Stimulated activated CD8-positive, alpha-beta memory T cell treated with anti-CD3 and anti-CD28 coated beads, Interleukin-15, amount 100 ng/mL, for 4 hours (primary cell): Measurements from ENCODE around the gene DCP1B.

ENCODE experiments used
- DNase-seq, 2 donors: peaks; one replicate each; pipeline ENCODE4 v3.0.0-alpha.2; 2020; ENCODE audit warnings: low read depth in 2 of 2

DCP1B gene

DNA sequence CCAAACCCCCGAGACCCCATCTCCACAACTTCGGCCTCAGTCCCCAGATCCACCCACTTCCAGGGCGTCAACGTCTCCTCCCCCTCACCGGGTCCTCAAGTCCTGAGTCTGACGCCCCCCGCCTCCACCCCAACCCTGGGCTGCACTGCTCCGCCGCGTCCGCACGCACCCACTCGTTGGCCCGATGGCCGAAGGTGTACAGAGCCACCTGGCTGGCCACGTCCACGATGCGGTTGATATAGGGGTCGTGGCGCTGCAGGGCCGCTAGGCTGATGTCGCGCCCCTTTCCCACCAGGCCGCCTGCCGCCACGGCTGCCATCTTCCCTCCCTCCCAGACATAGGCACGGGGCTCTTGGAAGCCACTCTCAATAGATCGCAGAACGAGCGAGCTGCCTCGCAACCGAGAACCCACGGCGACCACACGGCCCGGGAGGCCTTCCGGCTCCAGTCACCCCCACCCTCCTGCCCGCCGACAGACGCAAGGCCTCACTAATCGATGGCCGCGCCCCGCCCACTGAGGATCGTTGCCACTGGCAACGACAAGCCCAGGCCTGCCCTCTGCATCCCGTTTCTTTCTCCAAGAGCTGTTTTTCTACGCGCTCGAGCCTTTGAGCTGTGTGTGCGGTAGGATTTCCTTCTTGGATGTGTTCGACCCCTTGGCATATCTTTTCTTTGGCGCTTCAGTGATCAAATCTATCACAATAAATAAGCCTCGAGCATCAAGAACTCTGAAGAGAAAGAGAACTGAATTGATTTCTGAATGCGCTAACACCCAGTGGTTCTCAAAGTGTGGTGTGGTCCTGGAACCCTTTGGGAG is at the start of gene DCP1B:
TSS of gene DCP1B (minus strand) at position 345 of the 817 bp plus-strand sequence. CDS start at position 319, 26 bp downstream.
- DNase-seq, result peak; percentile 83 to 85

DNA sequence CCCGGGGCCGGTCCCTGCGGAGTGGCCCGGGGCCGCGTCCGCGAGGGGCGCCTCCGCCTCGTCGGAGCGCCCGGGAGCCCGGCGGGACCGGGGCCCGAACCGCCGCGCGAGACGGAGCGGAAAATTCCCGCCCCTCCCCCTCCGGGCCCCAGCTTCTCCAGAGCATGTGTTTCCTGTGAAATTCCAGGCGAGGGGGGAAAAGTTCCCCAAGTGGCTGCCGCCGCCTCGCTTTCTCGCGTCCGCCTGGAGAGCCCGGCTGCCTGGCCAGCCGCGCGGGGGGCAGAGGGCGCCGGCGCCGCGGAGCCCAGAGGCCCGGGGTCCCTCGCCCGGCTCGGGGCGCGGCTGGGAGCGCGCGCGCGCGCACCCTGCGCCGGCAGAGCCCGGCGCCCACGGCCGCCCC is 49.4 kb upstream of the DCP1B start:
- DNase-seq, result no peak

DNA sequence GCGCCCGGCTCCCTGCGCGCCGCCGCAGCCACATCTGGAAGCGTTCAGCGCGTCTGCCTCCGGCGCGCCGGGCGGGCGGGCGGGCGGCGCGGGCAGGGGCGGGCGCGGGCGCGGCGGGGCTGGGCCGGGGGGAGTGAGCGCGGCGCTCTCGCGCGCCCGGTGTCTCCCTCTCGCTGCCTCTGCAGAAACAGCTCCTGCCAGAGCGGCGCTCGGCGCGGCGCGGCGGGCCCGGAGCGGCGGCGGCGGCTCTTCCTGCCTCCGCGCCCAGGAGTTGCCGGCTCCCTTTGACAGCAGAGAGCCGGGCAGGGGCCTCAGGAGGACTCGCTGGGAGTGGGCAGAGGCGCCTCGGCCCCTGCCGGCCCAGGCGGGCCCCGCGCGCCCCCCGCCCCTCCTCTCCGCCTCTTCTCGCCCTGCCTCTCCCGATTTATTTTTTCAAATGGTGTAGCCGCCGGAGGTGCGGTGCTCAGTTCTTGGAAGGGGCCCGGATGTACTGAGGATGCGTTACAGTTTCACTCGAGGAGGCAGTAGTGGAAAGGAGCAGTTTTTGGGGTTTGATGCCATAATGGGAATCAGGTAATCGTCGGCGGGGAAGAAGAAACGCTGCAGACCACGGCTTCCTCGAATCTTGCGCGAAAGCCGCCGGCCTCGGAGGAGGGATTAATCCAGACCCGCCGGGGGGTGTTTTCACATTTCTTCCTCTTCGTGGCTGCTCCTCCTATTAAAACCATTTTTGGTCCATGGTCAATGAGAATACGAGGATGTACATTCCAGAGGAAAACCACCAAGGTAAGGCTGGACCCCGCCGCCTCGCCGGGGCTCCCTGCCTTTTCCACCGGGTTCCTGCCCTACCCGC is 48.8 kb upstream of the DCP1B start, which contains the start of gene CACNA1C:
TSS of gene CACNA1C (plus strand) at position 162 of the 853 bp plus-strand sequence. CDS start at position 738, 576 bp downstream.
- DNase-seq, result no peak

DNA sequence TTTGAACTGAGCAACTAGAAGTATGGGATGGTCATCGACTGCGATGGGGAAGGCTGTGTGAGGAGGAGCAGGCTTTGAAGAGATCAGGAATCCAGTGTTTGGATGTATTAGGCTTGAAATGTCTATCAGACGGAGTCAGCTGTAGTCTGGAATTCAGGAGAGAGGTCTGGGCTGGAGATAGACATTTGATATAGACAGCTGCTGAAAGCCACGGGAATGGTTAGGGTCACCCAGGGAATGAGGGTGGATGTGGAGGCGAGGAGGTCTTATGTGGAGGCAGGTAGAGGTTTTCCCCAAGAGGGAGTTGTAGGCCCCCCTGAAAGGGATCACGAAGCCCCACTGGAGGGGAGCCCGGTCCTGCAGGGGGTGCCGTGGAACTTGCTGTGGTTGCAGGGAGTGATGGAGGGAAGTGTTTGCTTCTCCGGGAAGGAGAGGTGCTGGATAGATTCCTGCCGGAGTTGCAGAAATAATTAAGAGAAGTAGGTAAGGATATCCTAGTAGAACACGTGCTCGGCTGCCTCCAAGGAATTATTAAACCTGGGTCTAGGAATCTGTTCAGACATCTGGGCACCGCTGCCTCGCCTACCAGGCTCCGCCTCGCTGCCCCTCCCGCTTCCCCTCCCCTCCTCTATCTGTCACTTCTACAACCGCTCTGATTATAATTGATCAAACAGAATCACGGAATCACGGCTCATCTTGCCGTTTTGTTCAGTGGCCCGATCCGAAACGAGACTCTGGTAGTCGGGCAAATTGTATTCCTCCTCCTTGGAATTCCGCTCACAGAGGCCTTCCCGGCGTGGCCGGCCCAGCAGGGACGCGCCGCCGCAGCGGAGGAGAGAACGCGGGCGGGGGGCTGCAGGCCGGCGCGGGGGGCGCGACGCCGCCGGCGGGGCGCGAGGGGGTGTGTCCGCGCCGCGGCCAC is 47.7 kb upstream of the DCP1B start:
- DNase-seq, result no peak

DNA sequence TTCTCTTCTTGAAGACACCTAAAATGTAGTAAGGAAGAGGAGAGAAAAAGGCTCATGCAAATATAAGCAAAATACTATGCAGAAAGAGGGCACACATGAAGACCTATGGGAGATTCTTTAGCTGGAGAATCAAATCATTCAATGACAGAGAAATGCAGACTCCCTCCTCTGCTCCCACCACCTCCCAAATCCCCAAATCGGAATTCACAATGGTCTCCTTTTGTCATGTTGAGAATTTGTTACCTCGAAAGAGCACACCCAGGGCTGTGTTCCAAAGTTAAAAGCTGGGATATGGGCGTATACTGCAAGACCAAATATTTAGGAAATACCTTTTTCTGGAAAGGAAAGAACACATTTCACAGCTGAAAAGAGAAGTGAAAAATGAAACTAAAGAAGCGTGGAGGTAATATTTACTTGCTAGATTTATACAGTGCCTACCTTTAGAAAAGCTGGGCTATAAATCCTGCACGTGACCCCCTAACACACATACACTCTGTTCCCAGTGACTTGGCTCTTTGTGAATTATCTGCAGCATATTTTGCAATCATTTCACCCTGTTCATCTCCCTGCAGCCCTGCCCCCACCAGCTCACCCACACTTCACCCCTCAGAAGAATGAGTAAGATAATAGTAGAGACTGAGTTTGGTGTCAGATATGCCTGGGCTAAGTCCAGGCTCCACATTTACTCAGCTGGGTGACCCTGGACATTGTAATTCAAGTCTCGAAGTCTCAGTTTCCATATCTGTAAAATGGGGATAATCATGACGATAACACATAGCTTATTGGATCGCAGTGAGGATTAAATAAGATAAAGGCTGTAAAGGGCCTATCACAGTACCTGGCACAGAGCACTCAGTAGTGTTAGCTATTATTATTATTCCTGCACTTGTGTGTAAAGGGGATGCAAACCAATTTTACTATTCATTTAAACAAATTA is 45.6 kb upstream of the DCP1B start:
- DNase-seq, result no peak

DNA sequence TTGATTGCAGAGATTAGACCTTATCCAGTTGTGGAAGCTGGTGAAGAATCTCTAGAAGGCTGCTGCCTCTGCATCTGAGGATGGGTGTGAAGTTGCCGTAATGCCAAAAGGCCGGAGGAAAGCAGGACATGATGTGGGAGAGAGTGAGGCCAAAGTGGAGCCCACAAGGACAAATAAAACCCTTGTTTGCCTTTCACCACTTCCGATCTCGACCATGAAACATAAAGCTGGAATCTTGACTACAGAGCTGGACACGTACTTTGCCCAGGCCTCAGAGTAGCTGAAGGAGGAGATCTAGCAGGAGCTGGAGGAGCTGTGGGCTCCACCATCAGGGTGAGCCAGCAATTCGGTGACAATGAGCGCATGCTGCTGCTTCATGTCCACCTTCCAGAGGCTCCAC is 43.5 kb upstream of the DCP1B start:
- DNase-seq, result no peak

DNA sequence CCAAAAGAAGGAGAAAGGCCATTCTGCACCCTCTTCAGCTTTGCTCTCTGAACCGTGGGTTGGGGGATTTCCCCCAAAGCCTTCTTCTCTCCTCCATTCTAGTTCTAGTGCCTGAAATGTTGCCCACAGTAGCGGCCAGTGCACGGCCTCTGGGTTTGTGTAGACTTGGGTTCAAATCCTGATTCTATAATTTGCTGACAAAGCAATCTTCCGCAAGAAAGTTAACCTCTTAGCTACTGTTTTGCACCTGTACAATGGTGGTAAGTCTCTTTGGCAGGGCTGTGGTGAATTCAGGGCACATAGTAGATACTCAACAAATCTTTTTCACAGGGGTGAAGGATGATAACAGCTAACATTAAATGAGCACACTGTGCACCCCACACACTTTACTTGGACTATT is 42.7 kb upstream of the DCP1B start:
- DNase-seq, result no peak

DNA sequence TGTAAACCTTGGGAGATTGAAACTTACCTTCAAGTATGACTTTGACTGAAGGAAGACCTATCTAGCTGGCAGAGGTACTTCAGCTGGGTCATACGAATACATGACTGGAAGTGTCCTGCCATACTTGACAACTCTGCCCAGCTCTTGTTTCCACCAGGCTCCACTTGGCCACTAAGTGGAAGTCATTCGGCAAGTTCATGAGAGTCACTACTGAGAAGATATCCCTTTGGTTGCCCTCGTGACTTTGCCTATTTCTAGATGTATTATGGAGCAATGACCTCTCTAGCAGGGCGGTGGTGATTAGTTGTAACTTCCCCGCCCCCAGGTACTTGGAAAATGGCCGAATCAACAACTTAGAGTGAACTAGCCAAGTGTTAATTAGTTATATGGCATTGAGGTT is 39.9 kb upstream of the DCP1B start:
- no peak for DNase-seq

DNA sequence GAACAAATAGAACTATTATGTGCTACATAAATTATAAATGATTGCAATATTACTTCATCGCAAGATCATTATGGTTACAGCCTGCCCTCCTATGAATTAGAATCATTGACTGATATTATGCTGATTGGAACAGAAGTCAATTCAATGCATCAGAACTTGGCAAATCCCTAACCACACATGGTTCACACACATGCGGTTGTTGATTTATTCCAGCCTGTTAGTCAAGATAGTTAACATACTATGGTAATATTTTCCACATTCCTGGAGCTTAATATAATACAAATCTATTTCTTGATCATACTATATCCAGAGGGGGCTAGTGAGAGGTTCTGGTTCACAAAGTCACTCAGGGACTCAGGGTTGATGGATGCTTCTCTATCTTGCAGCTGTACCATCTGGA is 38.8 kb upstream of the DCP1B start:
- no peak for DNase-seq

DNA sequence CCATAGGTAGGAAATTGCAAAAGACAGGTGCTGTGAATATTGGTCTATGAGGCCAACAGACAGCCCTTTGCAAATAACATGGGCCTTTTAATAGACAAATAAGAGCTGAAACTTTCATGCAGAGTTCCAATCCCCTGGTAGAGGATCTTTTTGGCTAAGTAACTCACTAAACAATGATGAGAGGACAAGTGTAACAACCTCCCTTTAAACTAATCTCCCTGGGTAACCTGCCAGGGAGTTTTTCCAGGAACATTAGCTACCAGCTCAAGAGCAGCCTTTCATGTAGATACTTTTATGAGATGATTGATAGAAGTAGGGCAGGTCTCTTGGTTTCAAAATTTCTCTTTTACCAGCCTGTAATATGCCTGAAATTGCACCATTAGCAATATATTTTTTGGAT is 34.8 kb upstream of the DCP1B start:
- DNase-seq, result no peak

DNA sequence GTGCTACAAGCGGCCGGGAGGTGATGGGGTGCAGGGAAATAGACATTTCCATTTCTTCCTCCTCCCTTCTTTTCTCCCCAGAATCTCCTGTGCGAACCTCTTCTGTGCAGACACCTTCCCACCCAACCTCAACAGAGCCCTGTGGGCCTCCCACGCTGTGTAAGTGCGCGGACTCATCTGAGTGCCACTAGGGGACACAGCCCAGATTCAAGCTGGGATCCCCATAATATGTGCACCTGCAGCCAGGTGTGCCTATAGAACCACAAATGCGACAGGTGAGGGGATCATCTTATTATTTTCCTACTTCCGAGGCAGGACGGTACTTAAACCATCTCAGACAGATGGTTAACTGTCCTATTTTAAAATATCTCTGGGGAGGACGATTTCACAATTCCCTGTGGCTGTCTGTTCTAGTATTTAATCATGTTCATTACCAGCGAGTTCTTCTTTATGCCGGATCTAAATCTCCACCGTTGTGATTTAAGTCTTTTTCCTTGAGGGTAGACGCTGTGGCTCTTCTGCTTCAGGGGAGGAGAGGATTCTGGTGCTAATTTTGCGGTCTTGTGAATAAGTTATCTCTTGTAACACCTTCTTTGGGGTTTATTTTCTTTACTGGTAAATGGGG is 31.3 kb upstream of the DCP1B start:
- no peak for DNase-seq

DNA sequence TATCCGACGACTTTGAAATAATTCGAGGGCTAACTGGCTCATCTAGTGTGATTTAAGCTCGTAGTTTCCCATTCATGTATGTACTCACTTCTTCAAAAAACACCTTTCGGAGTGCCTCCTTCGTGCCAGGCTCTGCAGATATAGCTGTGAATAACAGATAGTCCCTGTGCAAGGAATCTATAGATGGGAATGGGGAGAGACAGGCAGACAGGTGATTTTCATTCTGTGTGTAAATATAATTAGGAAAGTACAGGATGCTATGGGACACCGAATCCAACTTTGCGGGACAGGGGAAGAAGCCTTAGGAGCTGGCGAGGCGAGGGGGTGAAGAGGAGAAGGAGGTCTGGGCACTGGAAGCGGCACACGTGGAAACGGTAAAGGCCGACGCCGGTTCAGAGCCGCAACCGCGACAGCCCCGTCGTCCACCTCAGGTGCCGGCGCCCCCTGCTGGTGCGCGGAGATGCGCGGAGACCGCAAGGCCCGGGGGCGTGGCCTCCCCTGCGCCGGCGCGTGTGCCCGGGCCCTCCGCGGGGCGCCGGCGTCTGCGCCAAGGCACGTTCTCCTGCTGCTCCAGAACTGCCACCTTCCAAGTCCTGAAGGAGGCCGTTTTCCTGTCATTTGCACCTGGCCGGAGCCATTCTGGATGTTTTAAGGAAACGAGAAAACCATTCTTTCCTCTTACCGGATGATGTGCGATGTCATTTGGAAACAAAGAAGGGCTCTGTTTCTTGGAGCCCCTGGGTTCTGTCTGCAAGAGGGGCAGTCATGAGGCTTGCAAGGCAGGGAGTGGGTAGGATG is 30.6 kb upstream of the DCP1B start:
- DNase-seq, result peak; percentile 59 to 62

DNA sequence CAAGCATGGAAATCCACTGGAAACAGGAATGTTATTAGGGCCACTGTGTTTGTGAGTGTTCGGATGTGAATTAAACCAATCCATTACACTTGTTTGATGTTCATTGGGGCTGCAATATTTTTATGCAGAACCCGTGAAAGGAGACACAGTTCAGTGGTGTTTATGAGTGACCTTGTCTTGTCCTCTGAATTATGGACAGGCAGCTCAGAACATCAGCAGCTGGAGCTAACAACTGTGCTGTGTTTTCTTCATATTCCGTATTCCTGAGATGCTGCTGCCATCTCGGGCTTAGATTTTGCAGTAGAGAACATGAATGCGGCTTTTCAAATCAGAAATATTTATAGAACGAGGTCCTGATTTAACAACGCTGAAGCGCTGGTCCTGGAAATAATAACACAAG is 28.2 kb upstream of the DCP1B start:
- no peak for DNase-seq

DNA sequence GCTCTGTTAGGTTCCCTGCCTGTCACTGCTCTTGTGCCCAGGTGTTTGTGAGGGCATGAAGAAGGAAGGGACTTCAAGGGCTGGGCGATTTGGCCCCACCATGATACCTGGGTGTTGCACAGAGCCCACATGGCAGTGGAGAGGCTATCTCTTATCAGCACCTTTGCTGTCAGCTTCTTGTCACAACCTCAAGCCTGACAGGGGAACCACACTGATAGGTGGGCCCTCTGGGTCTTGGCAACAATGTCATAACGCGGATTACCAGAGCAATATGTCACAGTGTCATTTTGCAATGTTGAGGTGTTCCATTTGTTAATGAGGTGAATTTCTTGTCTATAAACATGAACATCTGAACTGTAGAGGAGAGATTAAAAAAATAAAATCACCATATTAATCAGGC is 25.6 kb upstream of the DCP1B start:
- DNase-seq, result no peak

DNA sequence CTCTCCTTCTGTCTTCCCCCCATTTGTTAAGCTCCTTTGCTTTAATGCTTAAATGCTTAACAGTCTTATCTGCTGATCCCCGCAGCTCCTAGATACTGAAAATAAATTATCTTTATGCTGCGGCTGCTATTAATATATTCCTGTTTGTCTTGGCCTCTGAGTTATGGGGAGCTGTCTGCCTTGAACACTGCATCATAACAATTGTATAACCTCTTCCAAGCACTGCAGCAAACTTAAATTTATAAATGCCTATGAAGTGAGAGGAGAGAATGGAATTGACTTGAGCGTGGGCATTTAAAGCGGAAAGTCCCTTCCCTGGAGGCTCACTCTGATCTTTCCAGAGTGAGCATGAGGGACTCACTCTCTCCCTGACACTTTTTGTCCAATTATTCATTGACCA is 23.1 kb upstream of the DCP1B start:
- no peak for DNase-seq

DNA sequence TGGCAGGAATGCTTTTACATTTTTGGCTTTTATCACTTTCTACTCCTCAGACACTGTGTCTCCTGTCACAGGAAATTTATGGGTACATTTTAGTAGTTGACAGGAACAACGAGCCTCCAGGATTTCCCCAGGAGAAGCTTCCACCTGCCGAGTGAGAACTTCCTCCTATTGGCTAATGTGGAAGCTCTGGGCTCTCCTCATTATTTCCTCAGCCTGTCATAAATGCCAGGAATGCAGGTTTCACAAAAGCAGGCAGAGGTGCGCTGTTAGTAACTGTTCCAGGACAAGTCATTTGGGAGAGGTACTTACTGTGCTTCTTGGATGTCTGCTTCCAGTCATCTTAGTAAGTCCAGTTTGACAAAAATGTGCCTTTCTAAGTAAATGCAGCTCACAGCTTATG is 19.1 kb upstream of the DCP1B start:
- no peak for DNase-seq

DNA sequence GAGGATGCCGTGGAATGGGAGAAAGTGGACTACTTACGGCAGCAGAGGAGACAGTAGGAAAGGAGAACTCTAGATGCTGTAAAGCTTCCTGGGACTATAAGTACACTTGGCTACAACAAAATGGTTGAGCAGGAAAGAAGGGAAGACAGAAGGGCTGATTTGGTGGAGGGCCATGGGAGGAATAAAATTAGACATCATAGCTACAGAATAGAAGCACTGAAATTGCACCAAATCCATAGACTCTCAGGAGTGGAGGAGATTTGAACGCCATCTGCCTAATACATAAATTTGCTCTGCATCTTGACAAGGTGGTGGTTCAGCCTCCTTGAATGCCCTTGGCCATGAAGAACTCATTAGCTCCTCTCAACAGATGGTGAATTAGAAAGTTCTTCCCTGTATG is 16.3 kb upstream of the DCP1B start:
- no peak for DNase-seq

DNA sequence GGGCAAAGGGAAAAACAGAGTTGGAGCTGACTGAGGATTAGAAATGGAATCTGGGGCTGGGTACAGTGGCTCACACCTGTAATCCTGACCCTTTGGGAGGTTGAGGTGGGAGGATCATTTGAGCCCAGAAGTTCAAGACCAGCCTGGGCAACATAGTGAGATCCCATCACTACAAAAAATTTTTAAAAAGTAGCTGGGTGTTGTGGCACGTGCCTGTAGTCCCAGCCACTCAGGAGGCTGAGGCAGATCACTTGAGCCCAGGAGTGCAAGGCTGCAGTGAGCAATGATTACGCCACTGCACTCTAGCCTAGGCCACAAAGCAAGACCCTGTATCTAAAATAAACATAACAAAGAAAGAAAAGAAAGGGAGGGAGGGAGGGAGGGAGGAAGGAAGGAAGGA is 14.9 kb upstream of the DCP1B start:
- no peak for DNase-seq

DNA sequence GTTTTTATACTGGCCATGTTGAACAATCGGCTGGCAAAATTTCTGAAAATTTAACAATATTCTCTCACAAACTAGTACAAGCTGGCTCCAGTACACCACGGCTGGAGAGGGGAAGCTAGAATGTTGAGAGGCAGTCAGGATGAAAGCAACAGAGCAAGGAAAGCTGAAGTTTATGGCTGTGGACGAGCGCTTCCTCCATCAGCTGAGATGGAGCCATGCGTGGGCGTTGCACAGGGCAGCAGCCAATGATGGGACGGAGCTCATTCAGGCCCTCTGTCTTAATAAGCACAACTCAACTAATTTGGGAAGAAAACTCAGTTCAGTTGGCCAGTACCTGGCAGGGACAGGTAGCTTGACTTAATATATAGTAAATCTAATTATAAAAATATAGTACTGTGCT is 14.1 kb upstream of the DCP1B start:
- no peak for DNase-seq
